Fibroblast of villous mesenchyme (primary cell): Measurements from ENCODE around the gene USP9X. TPM values are rescaled to one million over a fixed set of nuclear protein-coding genes. Genes with fewer than 3 reads are reported as not detected.
"Not testable (repeated sequence)": the region's sequence is repeated elsewhere in the genome, so short reads cannot be mapped to it uniquely, and the experiment has no call there.

ENCODE experiments used
- DNase-seq: peaks from one replicate; pipeline ENCODE4 v3.0.0-alpha.2; 2010; ENCODE audit warnings: low read depth
- H3K4me3 ChIP-seq: 2 replicates; pipeline ENCODE4 v1.5.1; 2011; ENCODE audit warnings: low read depth, mild to moderate bottlenecking, low read length
- CTCF ChIP-seq: IDR thresholded peaks from 2 replicates; pipeline ENCODE4 v1.5.1; 2012; ENCODE audit warnings: low read depth, mild to moderate bottlenecking, low read length; ENCODE audit not compliant: insufficient read depth
- total RNA-seq: library from RNA; depleted of rRNA; stranded (reverse); fragments of >200 nt; gene quantifications from 2 replicates; pipeline ENCODE4 v1.2.3, GENCODE V29; 2012

USP9X gene
- total RNA-seq, 1 donor, result 180 TPM

- H3K4me3 ChIP-seq, result no peak overlapping the region
- no peak for DNase-seq
- TF ChIP-seq CTCF, result no peak
Measured at GRCh38 chrX:41192880-41193279, 107.6 kb downstream of the USP9X start.

- TF ChIP-seq CTCF, result no peak
- DNase-seq, result no peak
- H3K4me3 ChIP-seq, result no peak overlapping the region
Measured at GRCh38 chrX:41198410-41198809, 113.2 kb downstream of the USP9X start.

- H3K4me3 ChIP-seq, result no peak overlapping the region
- no peak for TF ChIP-seq CTCF
- no peak for DNase-seq
Measured at GRCh38 chrX:41200785-41201184, 115.5 kb downstream of the USP9X start.

GRCh38 chrX:41209853-41210252 lies 124.6 kb downstream of the USP9X start:
- DNase-seq, result no peak
- no peak overlapping the region for H3K4me3 ChIP-seq
- TF ChIP-seq CTCF, result no peak

GRCh38 chrX:41224605-41225004 lies 139.4 kb downstream of the USP9X start:
- no peak for DNase-seq
- TF ChIP-seq CTCF, result no peak
- H3K4me3 ChIP-seq, result no peak overlapping the region

- no peak overlapping the region for H3K4me3 ChIP-seq
- no peak for DNase-seq
- no peak for TF ChIP-seq CTCF
Measured at GRCh38 chrX:41233988-41234387, 148.7 kb downstream of the USP9X start.

- H3K4me3 ChIP-seq, DNase-seq: not testable (repeated sequence)
Measured at GRCh38 chrX:41234471-41234870, 149.2 kb downstream of the USP9X start.
